ENCODE results near the gene HUWE1. TPM values are rescaled to one million over a fixed set of nuclear protein-coding genes. Genes with fewer than 3 reads are reported as not detected.

The HUWE1 gene
- total RNA-seq, 1 experiment from 2014 or later = 231 TPM

DNA sequence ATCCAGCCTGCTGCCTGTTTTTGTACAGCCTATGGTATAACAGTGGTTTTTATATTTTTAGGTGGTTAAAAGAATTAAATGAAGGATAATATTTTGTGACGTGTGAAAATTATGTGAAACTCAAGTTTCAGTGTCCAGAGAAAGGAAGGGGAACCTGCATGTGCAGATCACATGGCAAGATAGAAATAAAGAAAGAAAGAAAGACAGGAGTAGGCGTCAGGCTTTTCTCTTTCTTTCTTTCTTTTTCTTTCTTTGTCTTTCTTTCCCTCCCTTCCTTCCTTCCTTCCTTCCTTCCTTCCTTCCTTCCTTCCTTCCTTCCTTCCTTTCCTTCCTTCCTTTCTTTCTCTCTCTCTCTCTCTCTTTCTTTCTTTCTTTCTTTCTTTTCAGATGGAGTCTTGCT is 42.0 kb upstream of the HUWE1 start:
- Histone ChIP-seq H3K27me3 (ENCODE audit: control insufficient read depth, insufficient read depth, low read length) (no peaks in the 10 kb centered on the region), H3K4me3 (ENCODE audit: low read depth in 2 of 2, low read length in 2 of 2) (no peak overlapping the region), H3K9me3 (ENCODE audit: control insufficient read depth, insufficient read depth, low read depth, low read length) (no peaks in the 10 kb centered on the region), H3K4me1 (ENCODE audit: control insufficient read depth, insufficient read depth, low read length) (no peaks in the 10 kb centered on the region), H3K27ac (ENCODE audit: low read length) (no peak overlapping the region), H3K36me3 (ENCODE audit: control insufficient read depth, insufficient read depth, low read length) (no peaks in the 10 kb centered on the region)
- ChIA-PET POLR2A (no interaction called here), CTCF (no interaction called here)
- DNase-seq (ENCODE audit: low read depth, low spot score) = no peak
- no peak for TF ChIP-seq POLR2AphosphoS5 (IDR thresholded peaks at IDR 0.05; ENCODE audit: low read depth, low read length)
- TF ChIP-seq SIN3A (IDR thresholded peaks at IDR 0.05; ENCODE audit: borderline replicate concordance, insufficient read depth, low read depth, low read length) = no peak
- no peak for TF ChIP-seq REST (IDR thresholded peaks at IDR 0.05; ENCODE audit: insufficient read depth in 1 of 2, low read depth in 2 of 2, low read length in 1 of 2)
- TF ChIP-seq CTCF (IDR thresholded peaks at IDR 0.05) = no peak
- no peak for TF ChIP-seq TCF7L2 (IDR thresholded peaks at IDR 0.05; ENCODE audit: low read depth, low read length)
- no peak for ATAC-seq
- no TSS peak for BruUV-seq (replicated peaks)
- intact Hi-C loops (cut with micrococcal nuclease; ENCODE audit: unreplicated experiment) = no loop called here
- in situ Hi-C loops (cut with HindIII; ENCODE audit: low pct_unique_long_range_greater_than_20kb, low sequenced_read_pairs) = no loop called here

DNA sequence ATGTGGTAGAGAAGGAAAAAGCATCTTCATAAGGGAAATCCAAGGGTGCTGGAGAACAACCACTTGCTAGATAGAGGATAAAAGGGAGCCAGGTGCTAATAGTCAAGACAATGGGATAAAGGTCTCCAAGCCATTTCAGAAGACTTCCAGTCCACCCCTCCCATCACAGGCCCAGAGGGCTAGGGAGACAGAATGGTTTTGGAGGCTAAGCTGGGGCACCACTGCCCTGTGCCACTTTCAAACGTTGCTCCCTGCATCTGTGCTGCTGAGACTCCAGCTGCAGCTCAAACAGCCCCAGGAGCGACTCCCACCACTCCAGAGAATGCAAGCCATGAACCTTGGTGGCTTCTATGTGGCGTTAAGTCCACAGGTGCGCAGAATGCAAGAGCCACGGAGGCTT is 38.4 kb upstream of the HUWE1 start:
- DNase-seq (ENCODE audit: low read depth, low spot score) (no peak), ATAC-seq (no peak)
- Histone ChIP-seq H3K36me3 (ENCODE audit: control insufficient read depth, insufficient read depth, low read length) (no peaks in the 10 kb centered on the region), H3K27me3 (ENCODE audit: control insufficient read depth, insufficient read depth, low read length) (no peaks in the 10 kb centered on the region), H3K9me3 (ENCODE audit: control insufficient read depth, insufficient read depth, low read depth, low read length) (no peaks in the 10 kb centered on the region), H3K4me3 (ENCODE audit: low read depth in 2 of 2, low read length in 2 of 2) (no peak overlapping the region), H3K4me1 (ENCODE audit: control insufficient read depth, insufficient read depth, low read length) (no peaks in the 10 kb centered on the region), H3K27ac (ENCODE audit: low read length) (no peak overlapping the region)
- BruUV-seq (replicated peaks) = no TSS peak
- POLR2A ChIA-PET = no interaction called here
- in situ Hi-C loops (cut with HindIII; ENCODE audit: low pct_unique_long_range_greater_than_20kb, low sequenced_read_pairs) = no loop called here
- intact Hi-C loops (cut with micrococcal nuclease; ENCODE audit: unreplicated experiment) = no loop called here
- CTCF ChIA-PET = no interaction called here
- no peak for TF ChIP-seq SIN3A (IDR thresholded peaks at IDR 0.05; ENCODE audit: borderline replicate concordance, insufficient read depth, low read depth, low read length)
- TF ChIP-seq TCF7L2 (IDR thresholded peaks at IDR 0.05; ENCODE audit: low read depth, low read length) = no peak
- no peak for TF ChIP-seq CTCF (IDR thresholded peaks at IDR 0.05)
- TF ChIP-seq REST (IDR thresholded peaks at IDR 0.05; ENCODE audit: insufficient read depth in 1 of 2, low read depth in 2 of 2, low read length in 1 of 2) = no peak
- no peak for TF ChIP-seq POLR2AphosphoS5 (IDR thresholded peaks at IDR 0.05; ENCODE audit: low read depth, low read length)
